HFFc6 (cell line): ENCODE data around the gene SHISA9. TPM values are rescaled to one million over a fixed set of nuclear protein-coding genes. Genes with fewer than 3 reads are reported as not detected.

Experiments
- DNase-seq: peaks from one replicate; pipeline ENCODE4 v3.0.0-alpha.2; 2018
- H3K27ac Mint-ChIP-seq: 2 replicates; pipeline ENCODE4 v1.8.0; 2020; ENCODE audit warnings: mild to moderate bottlenecking, mixed read lengths
- H3K27me3 Mint-ChIP-seq: 2 replicates; pipeline ENCODE4 v1.8.0; 2021; ENCODE audit warnings: mild to moderate bottlenecking, moderate library complexity, mixed read lengths; ENCODE audit not compliant: insufficient read depth
- H3K36me3 Mint-ChIP-seq: 2 replicates; pipeline ENCODE4 v1.8.0; 2021; ENCODE audit warnings: low read depth, mixed read lengths
- H3K4me1 Mint-ChIP-seq: 2 replicates; pipeline ENCODE4 v1.8.0; 2020; ENCODE audit warnings: low read depth, mixed read lengths
- H3K4me3 Mint-ChIP-seq: 2 replicates; pipeline ENCODE4 v1.8.0; 2020; ENCODE audit warnings: mild to moderate bottlenecking, moderate library complexity, mixed read lengths
- H3K9me3 Mint-ChIP-seq: 2 replicates; pipeline ENCODE4 v1.8.0; 2020; ENCODE audit warnings: mild to moderate bottlenecking, mixed read lengths
- CTCF ChIP-seq: fragments of 200-600 bp; sonication (generic); IDR thresholded peaks from 2 replicates; pipeline ENCODE4 v1.5.0; 2021; ENCODE audit warnings: antibody characterized with exemption, mild to moderate bottlenecking
- total RNA-seq, 6 experiments: library from RNA; stranded (reverse); fragmentation: NEBNext Ultra II Directional; extraction: Animal tissue kit (Norgen Biotek cat#: 25700); gene quantifications; 2 replicates in 1 of 6; 3 replicates in 5 of 6; pipeline ENCODE4 v1.2.3, GENCODE V29; 2021

Gene SHISA9
- total RNA-seq, 6 experiments from 2014 or later: not detected

- H3K9me3 Mint-ChIP-seq: peaks cover 11% of the 10 kb centered on the region; the same call in 1 of the 2 replicates
- no peaks in the 10 kb centered on the region for H3K36me3 Mint-ChIP-seq
- H3K4me3 Mint-ChIP-seq: no peak overlapping the region
- H3K4me1 Mint-ChIP-seq: no peaks in the 10 kb centered on the region
- no peak for DNase-seq
- TF ChIP-seq CTCF: no peak
- H3K27me3 Mint-ChIP-seq: no peaks in the 10 kb centered on the region
- no peak overlapping the region for H3K27ac Mint-ChIP-seq
These were observed 50.6 kb downstream of the SHISA9 start for GRCh38 chr16:12951976-12952375.

GRCh38 chr16:12958366-12958765, 57.0 kb downstream of the SHISA9 start:
- H3K4me1 Mint-ChIP-seq: no peaks in the 10 kb centered on the region
- H3K9me3 Mint-ChIP-seq: peaks cover 20% of the 10 kb centered on the region
- DNase-seq: no peak
- H3K4me3 Mint-ChIP-seq: no peak overlapping the region
- H3K36me3 Mint-ChIP-seq: peaks cover 9% of the 10 kb centered on the region; the same call in 1 of the 2 replicates
- H3K27ac Mint-ChIP-seq: no peak overlapping the region
- TF ChIP-seq CTCF: no peak
- H3K27me3 Mint-ChIP-seq: peaks cover 4% of the 10 kb centered on the region; the same call in 1 of the 2 replicates

- H3K36me3 Mint-ChIP-seq: peaks cover 9% of the 10 kb centered on the region; the same call in 1 of the 2 replicates
- H3K9me3 Mint-ChIP-seq: peaks cover 20% of the 10 kb centered on the region
- peaks cover 4% of the 10 kb centered on the region; the same call in 1 of the 2 replicates for H3K27me3 Mint-ChIP-seq
- no peak overlapping the region for H3K27ac Mint-ChIP-seq
- no peak overlapping the region for H3K4me3 Mint-ChIP-seq
- H3K4me1 Mint-ChIP-seq: no peaks in the 10 kb centered on the region
- no peak for TF ChIP-seq CTCF
- no peak for DNase-seq
These were observed 57.7 kb downstream of the SHISA9 start for GRCh38 chr16:12959072-12959471.

- no peak for TF ChIP-seq CTCF
- H3K4me1 Mint-ChIP-seq: no peaks in the 10 kb centered on the region
- peaks cover 20% of the 10 kb centered on the region for H3K9me3 Mint-ChIP-seq
- no peak overlapping the region for H3K27ac Mint-ChIP-seq
- peaks cover 9% of the 10 kb centered on the region; the same call in 1 of the 2 replicates for H3K36me3 Mint-ChIP-seq
- H3K27me3 Mint-ChIP-seq: peaks cover 6% of the 10 kb centered on the region; the same call in 1 of the 2 replicates
- no peak overlapping the region for H3K4me3 Mint-ChIP-seq
- DNase-seq: no peak
These were observed 60.2 kb downstream of the SHISA9 start for GRCh38 chr16:12961626-12962025.

GRCh38 chr16:12964461-12964860, 63.1 kb downstream of the SHISA9 start:
- no peaks in the 10 kb centered on the region for H3K4me1 Mint-ChIP-seq
- H3K27ac Mint-ChIP-seq: no peak overlapping the region
- no peak for DNase-seq
- no peak for TF ChIP-seq CTCF
- H3K36me3 Mint-ChIP-seq: peaks cover 9% of the 10 kb centered on the region; the same call in 1 of the 2 replicates
- peaks cover 20% of the 10 kb centered on the region for H3K9me3 Mint-ChIP-seq
- no peak overlapping the region for H3K4me3 Mint-ChIP-seq
- H3K27me3 Mint-ChIP-seq: peaks cover 6% of the 10 kb centered on the region
